ENCODE measurements around the gene SESN1.

- TF ChIP-seq CTCF (IDR thresholded peaks at IDR 0.05; ENCODE audit: low read length) (no peak), EZH2 (optimal IDR thresholded peaks at IDR 0.05; ENCODE audit: low read depth, low read length) (no peak)
These were observed 153.4 kb downstream of the SESN1 start for GRCh38 chr6:108941281-108941680.
